ENCODE results near the gene LDHD.

- TF ChIP-seq POLR2AphosphoS5 (IDR thresholded peaks at IDR 0.05) = peak in 1 of 2 donors; percentile 47
- TF ChIP-seq POLR2A (IDR thresholded peaks at IDR 0.05) = no peak
These were observed 16.6 kb downstream of the LDHD start for GRCh38 chr16:75099738-75100602.

All from upper lobe of left lung (tissue), 4 donors.